Right lobe of liver (tissue), 6 donors: ENCODE measurements around the gene FGD5. TPM values are rescaled to one million over a fixed set of nuclear protein-coding genes. Genes with fewer than 3 reads are reported as not detected.

Experiments
- ATAC-seq, 4 donors: fragments of 200-7000 bp; cut with Tn5 transposase; one replicate each; pipeline ENCODE4 v1.9.1; 2020; ENCODE audit warnings: mild to moderate bottlenecking in 4 of 4, moderate library complexity in 4 of 4
- DNase-seq, 3 donors: peaks; one replicate each; pipeline ENCODE4 v3.0.0-alpha.2; 2020
- H3K27ac ChIP-seq, 3 donors: fragments of 200-600 bp; one replicate each; pipeline ENCODE4 v1.8.0; 2022
- H3K27me3 ChIP-seq, 2 donors: fragments of 200-600 bp; one replicate each; pipeline ENCODE4 v1.8.0; 2022
- H3K36me3 ChIP-seq, 4 donors: fragments of 200-600 bp; sonication (generic) in 1 of 4; one replicate each; pipeline versions ENCODE4 v1.5.1 to v1.8.0; 2017 to 2022; ENCODE audit warnings: control low read depth in 1 of 4
- H3K4me1 ChIP-seq, 4 donors: fragments of 200-600 bp; sonication (generic) in 1 of 4; one replicate each; pipeline versions ENCODE4 v1.5.1 to v1.8.0; 2017 to 2022; ENCODE audit warnings: control low read depth in 1 of 4
- H3K4me3 ChIP-seq, 3 donors: fragments of 200-600 bp; one replicate each; pipeline ENCODE4 v1.8.0; 2022
- H3K9me3 ChIP-seq, 4 donors: fragments of 200-600 bp; sonication (generic) in 1 of 4; one replicate each; pipeline versions ENCODE4 v1.5.1 to v1.8.0; 2017 to 2022; ENCODE audit warnings: control low read depth in 1 of 4
- POLR2A ChIP-seq: fragments of 450-650 bp; IDR thresholded peaks from one replicate; pipeline ENCODE4 v1.6.1; 2017; ENCODE audit warnings: antibody characterized with exemption, mild to moderate bottlenecking
- WGBS: methylation state at CpG from one replicate; pipeline ENCODE4 v1.1.6; 2018; ENCODE audit warnings: low coverage, low lambda C conversion rate; ENCODE audit not compliant: insufficient coverage; ENCODE audit errors: missing lambda C conversion rate; 5-methylcytosine and 5-hydroxymethylcytosine counted together
- intact Hi-C, 2 donors: fragments of 100-400 bp; cut with DNase I; formaldehyde crosslinking; loops; one replicate each; pipeline versions ENCODE4 v1.11.2 to v1.14.1; 2022
- total RNA-seq, 6 experiments: library from RNA; depleted of rRNA in 2 of 6; stranded (reverse); fragments of >200 nt in 2 of 6; fragmentation: NEBNext Ultra II Directional in 3 of 6; extraction: Animal tissue kit (Norgen Biotek cat#: 25700) in 3 of 6; gene quantifications; one replicate each; pipeline versions ENCODE4 v1.1.0 to v1.2.4, GENCODE V29; 2016 to 2023
- TF ChIP-seq, protein P1 (sequence below), 4 donors: fragments of 200-600 bp in 3 of 4; fragments of 450-650 bp in 1 of 4; IDR thresholded peaks; one replicate each; pipeline versions ENCODE4 v1.5.1 to v1.8.0; 2016 to 2022; ENCODE audit warnings: antibody characterized with exemption in 4 of 4, mild to moderate bottlenecking in 2 of 4
- donor health status: DM: no; HTN: yes; CAD: no.
- donor health status: DM: no; HTN: no; CAD: no.
- donor health status: DM: no; HTN: no; CAD: no.
- donor health status: DM: no; HTN: yes; CAD: no.
- donor health status: DM: no; HTN: yes; CAD: no.

Gene FGD5
- total RNA-seq, 6 experiments from 2014 or later = 3.4 to 8.9 (median 5.9) TPM

- no peak for DNase-seq
- 54% methylated on average over 3 of the region's 5 CpGs for WGBS
Observed at GRCh38 chr3:14849638-14850230, 31.0 kb downstream of the FGD5 start.

DNA sequence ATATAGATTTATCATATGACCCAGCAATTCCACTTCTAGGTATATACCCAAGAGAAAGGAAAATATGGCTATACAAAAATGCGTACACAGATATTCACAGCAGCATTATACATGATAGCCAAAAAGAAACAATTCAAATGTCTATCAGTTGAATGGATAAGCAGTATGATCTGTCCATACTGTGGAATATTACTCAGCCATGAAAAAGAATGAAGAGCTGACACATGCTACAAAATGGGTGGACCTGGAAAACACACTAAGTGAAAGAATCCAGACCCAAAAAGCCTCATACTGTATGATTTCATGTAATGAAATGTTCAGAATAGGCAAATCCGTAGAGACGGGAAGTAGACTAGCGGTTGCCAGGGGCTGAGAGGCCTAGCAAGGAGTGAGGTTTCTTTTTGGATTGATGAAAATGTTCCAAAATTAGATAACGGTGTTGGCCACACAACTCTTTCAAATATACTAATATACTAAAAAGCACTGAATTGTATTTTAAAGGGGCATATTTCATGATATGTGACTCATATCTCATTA is 33.4 kb downstream of the FGD5 start:
- H3K4me3 ChIP-seq = no peak overlapping the region
- H3K4me1 ChIP-seq = no peaks in the 10 kb centered on the region
- H3K36me3 ChIP-seq = no peaks in the 10 kb centered on the region
- H3K9me3 ChIP-seq = no peaks in the 10 kb centered on the region
- H3K27ac ChIP-seq = no peak overlapping the region
- 96% methylated on average over 5 of the region's 5 CpGs for WGBS
- intact Hi-C loops = no loop called here
- no peak for TF ChIP-seq POLR2A
- TF ChIP-seq, protein P1, sequence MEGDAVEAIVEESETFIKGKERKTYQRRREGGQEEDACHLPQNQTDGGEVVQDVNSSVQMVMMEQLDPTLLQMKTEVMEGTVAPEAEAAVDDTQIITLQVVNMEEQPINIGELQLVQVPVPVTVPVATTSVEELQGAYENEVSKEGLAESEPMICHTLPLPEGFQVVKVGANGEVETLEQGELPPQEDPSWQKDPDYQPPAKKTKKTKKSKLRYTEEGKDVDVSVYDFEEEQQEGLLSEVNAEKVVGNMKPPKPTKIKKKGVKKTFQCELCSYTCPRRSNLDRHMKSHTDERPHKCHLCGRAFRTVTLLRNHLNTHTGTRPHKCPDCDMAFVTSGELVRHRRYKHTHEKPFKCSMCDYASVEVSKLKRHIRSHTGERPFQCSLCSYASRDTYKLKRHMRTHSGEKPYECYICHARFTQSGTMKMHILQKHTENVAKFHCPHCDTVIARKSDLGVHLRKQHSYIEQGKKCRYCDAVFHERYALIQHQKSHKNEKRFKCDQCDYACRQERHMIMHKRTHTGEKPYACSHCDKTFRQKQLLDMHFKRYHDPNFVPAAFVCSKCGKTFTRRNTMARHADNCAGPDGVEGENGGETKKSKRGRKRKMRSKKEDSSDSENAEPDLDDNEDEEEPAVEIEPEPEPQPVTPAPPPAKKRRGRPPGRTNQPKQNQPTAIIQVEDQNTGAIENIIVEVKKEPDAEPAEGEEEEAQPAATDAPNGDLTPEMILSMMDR (IDR thresholded peaks at IDR 0.05) = no peak
- ATAC-seq (no peak), DNase-seq (no peak)
- H3K27me3 ChIP-seq = no peaks in the 10 kb centered on the region

More at GRCh38 chr3:14849638-14850230, 31.0 kb downstream of the FGD5 start:
- no peak overlapping the region for H3K4me3 ChIP-seq
- TF ChIP-seq, protein P1 (IDR thresholded peaks at IDR 0.05) = no peak
- no peak for TF ChIP-seq POLR2A
- no peaks in the 10 kb centered on the region for H3K9me3 ChIP-seq
- no peaks in the 10 kb centered on the region for H3K36me3 ChIP-seq
- ATAC-seq = peak; percentile 35 to 48 (median 42)
- intact Hi-C loops = no loop called here
- no peaks in the 10 kb centered on the region for H3K27me3 ChIP-seq
- no peaks in the 10 kb centered on the region for H3K4me1 ChIP-seq
- H3K27ac ChIP-seq = no peak overlapping the region

DNA sequence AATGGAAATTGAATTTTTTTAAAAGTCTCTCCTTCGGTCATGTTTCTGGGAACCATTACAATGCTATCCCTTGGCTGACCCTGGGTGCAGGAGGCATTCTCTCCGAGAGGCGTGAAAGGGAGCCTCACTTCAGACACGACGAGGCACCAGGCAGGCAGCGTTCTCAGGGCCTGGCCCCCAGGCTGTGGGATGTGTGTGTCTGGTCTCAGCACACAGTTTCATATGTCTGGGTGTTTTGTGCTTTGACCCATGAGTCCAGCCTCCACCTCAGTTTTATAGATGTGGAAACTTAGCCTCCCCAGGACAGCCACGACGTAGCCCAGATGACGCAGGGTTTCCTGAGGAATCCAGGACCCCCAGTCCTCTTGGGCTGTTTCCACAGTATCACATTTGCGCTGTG is 34.0 kb downstream of the FGD5 start:
- no peaks in the 10 kb centered on the region for H3K9me3 ChIP-seq
- no peaks in the 10 kb centered on the region for H3K4me1 ChIP-seq
- no peak overlapping the region for H3K4me3 ChIP-seq
- H3K27ac ChIP-seq = no peak overlapping the region
- TF ChIP-seq, protein P1 (IDR thresholded peaks at IDR 0.05) = no peak
- no peak for TF ChIP-seq POLR2A
- no peaks in the 10 kb centered on the region for H3K36me3 ChIP-seq
- DNase-seq = peak in 1 of 3 donors; percentile 23
- WGBS = 44% methylated on average over 4 of the region's 10 CpGs
- intact Hi-C loops = no loop called here
- no peaks in the 10 kb centered on the region for H3K27me3 ChIP-seq
- ATAC-seq = no peak

DNA sequence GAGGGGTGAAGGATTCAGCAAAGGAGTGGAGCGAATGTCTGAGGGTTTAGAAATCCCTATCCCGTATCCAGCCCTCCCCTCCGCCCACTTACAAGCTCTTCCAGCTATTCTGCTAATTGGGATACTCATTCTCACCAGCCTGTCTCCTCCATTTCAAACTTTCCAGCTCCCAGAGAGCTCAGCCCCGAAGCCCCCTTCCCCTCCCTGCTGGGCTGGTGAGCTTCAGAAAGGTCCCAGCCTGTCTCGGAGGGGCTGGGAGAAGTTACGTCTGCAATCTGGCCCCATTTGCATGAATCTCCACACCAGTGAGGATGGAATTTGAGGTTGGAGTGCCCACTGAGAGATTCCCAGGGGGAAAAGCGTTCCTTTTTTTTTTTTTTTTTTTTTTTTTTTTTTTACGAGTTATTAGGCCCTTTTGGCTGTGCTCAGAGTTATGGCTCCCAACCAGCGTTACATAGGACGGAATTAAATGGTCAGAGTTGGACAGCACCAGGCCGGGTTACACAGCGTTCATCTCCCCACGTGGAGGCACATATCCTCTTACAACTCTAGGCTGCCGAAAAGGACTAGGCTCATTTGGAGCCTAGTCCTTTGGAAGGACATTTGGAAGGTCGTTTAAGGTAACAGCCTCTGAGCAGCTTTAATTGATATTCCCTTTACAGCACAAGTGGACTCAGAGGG is 34.6 kb downstream of the FGD5 start:
- no peaks in the 10 kb centered on the region for H3K9me3 ChIP-seq
- no peaks in the 10 kb centered on the region for H3K27me3 ChIP-seq
- no peaks in the 10 kb centered on the region for H3K36me3 ChIP-seq
- TF ChIP-seq, protein P1 (IDR thresholded peaks at IDR 0.05) = no peak
- TF ChIP-seq POLR2A = no peak
- H3K4me3 ChIP-seq = no peak overlapping the region
- peak in 1 of 3 donors; percentile 14 for DNase-seq
- intact Hi-C loops = no loop called here
- H3K4me1 ChIP-seq = no peaks in the 10 kb centered on the region
- 82% methylated on average over 2 of the region's 15 CpGs for WGBS
- H3K27ac ChIP-seq = no peak overlapping the region
- ATAC-seq = no peak
